Fibroblast of lung (primary cell): ENCODE results near the gene SPG21. TPM values are rescaled to one million over a fixed set of nuclear protein-coding genes. Genes with fewer than 3 reads are reported as not detected.

Experiments
- DNase-seq, 2 donors: peaks; one replicate each; pipeline versions ENCODE4 v3.0.0 to v3.0.0-alpha.2; 2010; ENCODE audit warnings: low read depth in 2 of 2
- H2AFZ ChIP-seq: 2 replicates; pipeline ENCODE4 v1.5.1; 2012; ENCODE audit warnings: low read length, control low read depth, inconsistent platforms
- H3K27ac ChIP-seq: 2 replicates; pipeline ENCODE4 v1.5.1; 2011; ENCODE audit warnings: low read length, control low read depth; ENCODE audit not compliant: insufficient read depth
- H3K27me3 ChIP-seq: 2 replicates; pipeline ENCODE4 v1.5.1; 2011; ENCODE audit warnings: mild to moderate bottlenecking, low read length; ENCODE audit not compliant: control insufficient read depth, insufficient read depth
- H3K36me3 ChIP-seq: 2 replicates; pipeline ENCODE4 v1.5.1; 2011; ENCODE audit warnings: low read length; ENCODE audit not compliant: control insufficient read depth, insufficient read depth
- H3K4me1 ChIP-seq: 2 replicates; pipeline ENCODE4 v1.5.1; 2011; ENCODE audit warnings: low read length; ENCODE audit not compliant: control insufficient read depth, insufficient read depth; ENCODE audit errors: extremely low read depth
- H3K4me2 ChIP-seq: 2 replicates; pipeline ENCODE4 v1.5.1; 2011; ENCODE audit warnings: low read length, control low read depth; ENCODE audit not compliant: insufficient read depth; ENCODE audit errors: extremely low read depth
- H3K4me3 ChIP-seq, 4 experiments: fragments of 200-600 bp in 1 of 4; sonication (generic) in 1 of 4; replicated peaks in 1 of 4; 2 replicates each; pipeline ENCODE4 v1.5.1; 2011 to 2016; ENCODE audit warnings: low read length in 4 of 4, low read depth in 3 of 4, mild to moderate bottlenecking in 3 of 4, control low read depth in 2 of 4, inconsistent platforms in 1 of 4, mixed read lengths in 1 of 4; ENCODE audit not compliant: insufficient read depth in 1 of 4; ENCODE audit errors: control extremely low read depth in 1 of 4
- H3K79me2 ChIP-seq: 2 replicates; pipeline ENCODE4 v1.5.1; 2012; ENCODE audit warnings: mild to moderate bottlenecking, low read length, inconsistent platforms; ENCODE audit not compliant: control insufficient read depth, insufficient read depth
- H3K9ac ChIP-seq: 2 replicates; pipeline ENCODE4 v1.5.1; 2011; ENCODE audit warnings: mild to moderate bottlenecking, low read length, control low read depth; ENCODE audit not compliant: insufficient read depth
- H3K9me3 ChIP-seq: 2 replicates; pipeline ENCODE4 v1.5.1; 2012; ENCODE audit warnings: low read depth, low read length; ENCODE audit not compliant: control insufficient read depth, insufficient read depth
- H4K20me1 ChIP-seq: 2 replicates; pipeline ENCODE4 v1.5.1; 2011; ENCODE audit warnings: low read length; ENCODE audit not compliant: control insufficient read depth, insufficient read depth; ENCODE audit errors: extremely low read depth
- CTCF ChIP-seq, 2 donors: IDR thresholded peaks in 1 of 2; conservative IDR thresholded peaks in 1 of 2; 1 replicate in 1 of 2; 2 replicates in 1 of 2; pipeline ENCODE4 v1.5.1; 2011 to 2012; ENCODE audit warnings: low read length in 2 of 2, control low read depth in 1 of 2, inconsistent platforms in 1 of 2, low read depth in 1 of 2, mild to moderate bottlenecking in 1 of 2
- EZH2 ChIP-seq: IDR thresholded peaks from 2 replicates; pipeline ENCODE4 v1.5.1; 2012; ENCODE audit warnings: low read length, control low read depth, mild to moderate bottlenecking; ENCODE audit errors: missing control alignments
- polyA plus RNA-seq, 2 donors: library from polyadenylated mRNA; depleted of rRNA in 1 of 2; stranded (reverse) in 1 of 2; unstranded in 1 of 2; fragments of >200 nt; gene quantifications; 2 replicates each; pipeline ENCODE4 v1.2.1, GENCODE V29; 2011 to 2012; ENCODE audit warnings: missing spikeins in 1 of 2
- total RNA-seq: library from RNA; depleted of rRNA; stranded (reverse); fragments of >200 nt; gene quantifications from 2 replicates; pipeline ENCODE4 v1.2.1, GENCODE V29; 2014

SPG21 gene
- total and polyA plus RNA-seq, 2 donors (not counting 1 experiment from before 2014, with no cell fraction given) = 68.4 to 95.3 TPM

DNA sequence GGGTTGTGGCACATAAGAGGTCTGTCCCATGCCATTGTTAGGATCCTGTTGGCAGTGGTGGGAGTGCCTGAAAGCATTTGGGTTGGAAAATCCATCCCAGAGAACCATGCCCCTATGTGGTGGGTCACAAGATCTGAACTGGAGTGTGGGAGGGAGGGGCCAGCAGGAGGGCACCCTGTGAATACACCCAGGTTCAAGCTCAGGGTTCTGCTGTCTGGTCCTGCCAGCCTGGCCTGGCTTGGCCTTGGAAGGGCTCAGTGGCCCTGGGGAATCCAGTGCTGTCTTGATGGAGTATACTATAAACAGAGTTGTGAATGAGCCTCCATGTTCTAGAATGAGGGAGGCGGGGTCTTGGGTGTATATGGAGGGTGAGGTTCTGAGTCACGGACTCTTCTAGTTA lies 66.2 kb downstream of the SPG21 start:
- H2AFZ ChIP-seq = no peak overlapping the region
- H3K4me3 ChIP-seq = no peak overlapping the region
- no peaks in the 10 kb centered on the region for H4K20me1 ChIP-seq
- no peaks in the 10 kb centered on the region for H3K36me3 ChIP-seq
- no peaks in the 10 kb centered on the region for H3K9me3 ChIP-seq
- no peak overlapping the region for H3K4me2 ChIP-seq
- no peak for DNase-seq
- TF ChIP-seq EZH2 = no peak
- TF ChIP-seq CTCF (conservative IDR thresholded peaks at IDR 0.05 in 1 of 2, IDR thresholded peaks at IDR 0.05 in 1 of 2; ENCODE audit: low read depth in 1 of 2, low read length in 2 of 2) = no peak
- H3K27me3 ChIP-seq = no peaks in the 10 kb centered on the region
- H3K27ac ChIP-seq = no peak overlapping the region
- H3K9ac ChIP-seq = no peak overlapping the region
- H3K79me2 ChIP-seq = no peaks in the 10 kb centered on the region
- H3K4me1 ChIP-seq = no peaks in the 10 kb centered on the region

DNA sequence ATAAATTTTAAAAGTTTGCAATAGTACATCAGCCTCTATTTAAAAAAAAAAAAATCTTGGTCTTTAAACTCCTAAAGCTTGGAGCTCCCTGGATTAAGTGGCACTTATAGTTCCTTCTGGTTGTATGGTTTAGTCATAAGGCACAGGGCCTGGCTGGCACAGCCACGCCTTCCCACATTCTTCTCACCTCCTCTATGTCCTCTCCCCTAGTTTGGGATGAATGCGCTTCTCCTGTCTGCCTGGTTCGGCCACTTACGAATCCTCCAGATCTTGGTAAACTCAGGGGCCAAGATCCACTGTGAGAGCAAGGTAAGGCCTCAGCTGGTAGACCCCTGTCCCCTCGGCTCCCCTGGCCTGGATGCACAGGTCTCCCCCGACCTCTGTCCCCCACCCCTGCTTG lies 68.0 kb downstream of the SPG21 start:
- TF ChIP-seq EZH2 (no peak), CTCF (conservative IDR thresholded peaks at IDR 0.05 in 1 of 2, IDR thresholded peaks at IDR 0.05 in 1 of 2; ENCODE audit: low read depth in 1 of 2, low read length in 2 of 2) (no peak)
- H3K36me3 ChIP-seq = no peaks in the 10 kb centered on the region
- H3K4me2 ChIP-seq = no peak overlapping the region

DNA sequence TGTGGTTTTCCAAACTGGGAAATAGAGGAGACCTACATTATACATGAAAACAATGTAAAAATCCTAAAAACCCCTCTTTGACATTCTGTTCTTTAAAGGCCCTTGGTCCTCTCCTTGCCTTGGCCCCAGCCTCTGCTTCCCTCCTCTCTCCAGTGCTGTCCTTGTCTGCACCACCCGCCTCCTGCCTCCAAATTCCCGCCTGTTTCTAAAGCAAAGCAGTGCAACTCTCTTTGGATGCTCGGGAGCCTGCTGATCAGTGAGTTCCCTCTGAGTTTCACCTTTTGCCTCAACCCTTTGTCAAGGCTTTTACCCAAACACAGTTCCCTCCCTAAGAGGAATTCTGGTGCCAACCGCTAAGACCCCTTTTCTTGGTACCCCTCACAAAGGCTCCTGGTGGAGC lies 70.0 kb downstream of the SPG21 start:
- Histone ChIP-seq H3K9me3 (no peaks in the 10 kb centered on the region), H2AFZ (no peak overlapping the region), H3K4me2 (no peak overlapping the region), H3K4me1 (no peaks in the 10 kb centered on the region), H4K20me1 (no peaks in the 10 kb centered on the region), H3K27me3 (no peaks in the 10 kb centered on the region), H3K36me3 (no peaks in the 10 kb centered on the region), H3K27ac (no peak overlapping the region), H3K79me2 (no peaks in the 10 kb centered on the region), H3K9ac (no peak overlapping the region), H3K4me3 (no peak overlapping the region)
- DNase-seq = no peak
- TF ChIP-seq CTCF (conservative IDR thresholded peaks at IDR 0.05 in 1 of 2, IDR thresholded peaks at IDR 0.05 in 1 of 2; ENCODE audit: low read depth in 1 of 2, low read length in 2 of 2) (no peak), EZH2 (no peak)

More for the DNA sequence above, 68.0 kb downstream of the SPG21 start:
- H2AFZ ChIP-seq = no peak overlapping the region
- H4K20me1 ChIP-seq = no peaks in the 10 kb centered on the region
- no peaks in the 10 kb centered on the region for H3K79me2 ChIP-seq
- H3K4me3 ChIP-seq = no peak overlapping the region
- no peak overlapping the region for H3K9ac ChIP-seq
- H3K27me3 ChIP-seq = no peaks in the 10 kb centered on the region
- DNase-seq = no peak
- no peaks in the 10 kb centered on the region for H3K4me1 ChIP-seq
- H3K27ac ChIP-seq = no peak overlapping the region
- H3K9me3 ChIP-seq = no peaks in the 10 kb centered on the region
